WTC11 (cell line): Measurements from ENCODE around the gene HMHB1. TPM values are rescaled to one million over a fixed set of nuclear protein-coding genes. Genes with fewer than 3 reads are reported as not detected.

Experiments
- ATAC-seq: fragments of 200-7000 bp; cut with Tn5 transposase; 2 replicates; pipeline ENCODE4 v1.10.0; 2021; ENCODE audit warnings: mild to moderate bottlenecking, moderate library complexity
- CTCF ChIA-PET: fragments of 300-600 bp; sonication (Branson Sonifier 250); formaldehyde crosslinking; loops from one replicate; lab custom pipeline; 2021; ENCODE audit warnings: antibody characterized with exemption; lab: Charles Lee
- POLR2A ChIA-PET: fragments of 350-600 bp; sonication (Branson Sonifier 250); formaldehyde crosslinking; loops from one replicate; lab custom pipeline; 2021; ENCODE audit warnings: antibody characterized with exemption; lab: Charles Lee
- DNase-seq: peaks from one replicate; pipeline ENCODE4 v3.0.0; 2021; ENCODE audit warnings: low spot score
- H3K27ac Mint-ChIP-seq: 2 replicates; pipeline ENCODE4 v1.8.0; 2021; ENCODE audit warnings: mixed read lengths
- H3K27me3 Mint-ChIP-seq: 2 replicates; pipeline ENCODE4 v1.8.0; 2021; ENCODE audit warnings: low read depth, mild to moderate bottlenecking, moderate library complexity, mixed read lengths
- H3K36me3 Mint-ChIP-seq: 2 replicates; pipeline ENCODE4 v1.8.0; 2021; ENCODE audit warnings: mixed read lengths
- H3K4me1 Mint-ChIP-seq: 2 replicates; pipeline ENCODE4 v1.8.0; 2022; ENCODE audit warnings: mixed read lengths
- H3K4me3 Mint-ChIP-seq: 2 replicates; pipeline ENCODE4 v1.8.0; 2021; ENCODE audit warnings: mild to moderate bottlenecking, moderate library complexity, mixed read lengths
- H3K9me3 Mint-ChIP-seq: 2 replicates; pipeline ENCODE4 v1.8.0; 2021; ENCODE audit warnings: mixed read lengths
- AR ChIP-seq: fragments of 250-450 bp; sonication (Bioruptor Pico); IDR thresholded peaks from 2 replicates; pipeline ENCODE4 v1.9.0; 2021; ENCODE audit warnings: mild to moderate bottlenecking
- ARID4B ChIP-seq: sonication (generic); formaldehyde crosslinking; IDR thresholded peaks from 2 replicates; pipeline ENCODE4 v1.8.0; 2023; ENCODE audit warnings: missing genetic modification reagents, mild to moderate bottlenecking, borderline replicate concordance
- ATF6 ChIP-seq: sonication (generic); formaldehyde crosslinking; IDR thresholded peaks from 2 replicates; pipeline ENCODE4 v1.8.1; 2023; ENCODE audit warnings: mild to moderate bottlenecking, missing genetic modification reagents
- E2F1 ChIP-seq: sonication (generic); formaldehyde crosslinking; IDR thresholded peaks from 2 replicates; pipeline ENCODE4 v1.8.0; 2022; ENCODE audit warnings: mild to moderate bottlenecking, missing genetic modification reagents
- IRF2 ChIP-seq: sonication (generic); formaldehyde crosslinking; IDR thresholded peaks from 2 replicates; pipeline ENCODE4 v1.8.0; 2022; ENCODE audit warnings: low read depth, missing genetic modification reagents, borderline replicate concordance
- NR3C1 ChIP-seq: sonication (generic); formaldehyde crosslinking; conservative IDR thresholded peaks from 2 replicates; pipeline ENCODE4 v1.8.1; 2023; ENCODE audit warnings: low read depth, mild to moderate bottlenecking, missing genetic modification reagents
- PREB ChIP-seq: sonication (generic); formaldehyde crosslinking; IDR thresholded peaks from 2 replicates; pipeline ENCODE4 v1.8.1; 2022; ENCODE audit warnings: mild to moderate bottlenecking, missing genetic modification reagents, moderate library complexity, borderline replicate concordance
- PRRX2 ChIP-seq: fragments of 250-450 bp; sonication (Bioruptor Pico); IDR thresholded peaks from 2 replicates; pipeline ENCODE4 v1.8.0; 2021; ENCODE audit warnings: mild to moderate bottlenecking
- RELA ChIP-seq: sonication (generic); formaldehyde crosslinking; IDR thresholded peaks from 2 replicates; pipeline ENCODE4 v1.8.1; 2022; ENCODE audit warnings: missing genetic modification reagents, mild to moderate bottlenecking, borderline replicate concordance
- SOX15 ChIP-seq: fragments of 250-450 bp; sonication (Bioruptor Pico); IDR thresholded peaks from 2 replicates; pipeline ENCODE4 v1.9.0; 2021; ENCODE audit warnings: mild to moderate bottlenecking
- STAT6 ChIP-seq: sonication (generic); formaldehyde crosslinking; conservative IDR thresholded peaks from 2 replicates; pipeline ENCODE4 v1.8.1; 2023; ENCODE audit warnings: mild to moderate bottlenecking, low read depth, missing genetic modification reagents, moderate library complexity
- ZBTB21 ChIP-seq: sonication (generic); formaldehyde crosslinking; IDR thresholded peaks from 2 replicates; pipeline ENCODE4 v1.8.1; 2023; ENCODE audit warnings: mild to moderate bottlenecking, missing genetic modification reagents, borderline replicate concordance
- total RNA-seq: library from RNA; stranded (reverse); gene quantifications from 3 replicates; pipeline ENCODE4 v1.2.3, GENCODE V29; 2021
- TF ChIP-seq, protein P1 (sequence below): sonication (generic); formaldehyde crosslinking; IDR thresholded peaks from 2 replicates; pipeline ENCODE4 v1.8.1; 2023; ENCODE audit warnings: mild to moderate bottlenecking, missing genetic modification reagents, moderate library complexity
- TF ChIP-seq, protein P2 (sequence below): sonication (generic); formaldehyde crosslinking; conservative IDR thresholded peaks from 2 replicates; pipeline ENCODE4 v1.8.1; 2022; ENCODE audit warnings: mild to moderate bottlenecking, missing genetic modification reagents

Gene HMHB1
- total RNA-seq, 1 experiment from 2014 or later, result not detected

DNA sequence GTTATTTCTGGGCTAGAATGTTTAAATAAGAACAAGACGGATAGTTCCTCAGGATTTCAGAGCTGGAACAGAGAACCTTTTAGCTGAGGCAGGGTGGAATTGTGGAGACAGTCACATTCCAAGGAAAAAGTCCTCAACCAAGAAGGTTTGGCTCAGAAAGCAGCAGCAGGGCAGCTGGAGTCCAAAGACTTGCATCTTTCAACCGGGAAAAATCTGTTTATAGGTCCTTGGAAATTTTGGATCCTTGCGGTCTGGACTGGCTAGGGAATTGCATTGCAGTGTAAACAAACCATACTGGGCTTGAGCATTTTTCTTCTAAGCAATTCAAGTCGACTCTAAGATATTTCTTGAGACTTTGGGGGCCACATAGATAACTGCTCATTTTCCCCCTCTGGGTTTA, 40.8 kb upstream of the HMHB1 start (continued):
- TF ChIP-seq AR (CRISPR knock-in tag) (no peak), PREB (CRISPR knock-in tag) (no peak), ARID4B (CRISPR knock-in tag) (no peak)

DNA sequence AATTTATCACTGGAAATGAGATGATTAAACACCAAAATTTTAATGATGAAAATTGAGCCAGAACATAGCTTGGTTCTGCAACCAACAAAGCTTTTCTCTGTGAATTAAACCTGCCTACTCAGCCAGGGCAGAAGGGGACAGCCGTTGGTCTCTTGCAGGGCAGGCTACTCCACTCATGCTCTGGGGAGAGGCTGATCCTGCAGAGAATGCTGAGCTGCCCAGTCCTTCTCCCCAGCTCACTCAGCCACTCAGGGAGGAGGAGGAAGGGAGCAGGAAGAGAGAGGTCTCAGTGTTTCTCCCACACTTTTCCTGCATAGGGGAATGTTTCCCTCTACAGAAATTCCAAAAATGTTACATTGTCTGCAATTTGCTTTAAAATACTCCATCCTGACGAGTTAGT, 40.4 kb upstream of the HMHB1 start:
- peaks cover 15% of the 10 kb centered on the region for H3K4me1 Mint-ChIP-seq
- no peaks in the 10 kb centered on the region for H3K27me3 Mint-ChIP-seq
- no peak overlapping the region for H3K27ac Mint-ChIP-seq
- ATAC-seq, result peak; percentile 43; the same call in 1 of the 2 replicates
- DNase-seq, result no peak
- ChIA-PET POLR2A (no interaction called here), CTCF (no interaction called here)
- H3K9me3 Mint-ChIP-seq, result peaks cover 13% of the 10 kb centered on the region
- H3K36me3 Mint-ChIP-seq, result peaks cover 7% of the 10 kb centered on the region; the same call in 1 of the 2 replicates
- no peak overlapping the region for H3K4me3 Mint-ChIP-seq
- no peak for TF ChIP-seq ZBTB21 (CRISPR knock-in tag)
- TF ChIP-seq IRF2 (CRISPR knock-in tag), result no peak
- TF ChIP-seq, protein P1, sequence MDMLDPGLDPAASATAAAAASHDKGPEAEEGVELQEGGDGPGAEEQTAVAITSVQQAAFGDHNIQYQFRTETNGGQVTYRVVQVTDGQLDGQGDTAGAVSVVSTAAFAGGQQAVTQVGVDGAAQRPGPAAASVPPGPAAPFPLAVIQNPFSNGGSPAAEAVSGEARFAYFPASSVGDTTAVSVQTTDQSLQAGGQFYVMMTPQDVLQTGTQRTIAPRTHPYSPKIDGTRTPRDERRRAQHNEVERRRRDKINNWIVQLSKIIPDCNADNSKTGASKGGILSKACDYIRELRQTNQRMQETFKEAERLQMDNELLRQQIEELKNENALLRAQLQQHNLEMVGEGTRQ (CRISPR knock-in tag), result no peak
- no peak for TF ChIP-seq PRRX2 (CRISPR knock-in tag)
- TF ChIP-seq ATF6 (CRISPR knock-in tag), result no peak
- TF ChIP-seq SOX15 (CRISPR knock-in tag), result no peak
- TF ChIP-seq RELA (CRISPR knock-in tag), result no peak
- no peak for TF ChIP-seq E2F1 (CRISPR knock-in tag)
- no peak for TF ChIP-seq STAT6 (CRISPR knock-in tag)
- TF ChIP-seq ARID4B (CRISPR knock-in tag), result no peak
- TF ChIP-seq, protein P2, sequence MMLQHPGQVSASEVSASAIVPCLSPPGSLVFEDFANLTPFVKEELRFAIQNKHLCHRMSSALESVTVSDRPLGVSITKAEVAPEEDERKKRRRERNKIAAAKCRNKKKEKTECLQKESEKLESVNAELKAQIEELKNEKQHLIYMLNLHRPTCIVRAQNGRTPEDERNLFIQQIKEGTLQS (CRISPR knock-in tag), result no peak
- no peak for TF ChIP-seq NR3C1 (CRISPR knock-in tag)
